Sigmoid colon (tissue), 7 donors: ENCODE results near the gene IFT74. TPM values are rescaled to one million over a fixed set of nuclear protein-coding genes. Genes with fewer than 3 reads are reported as not detected.
"Not testable (repeated sequence)": the region's sequence is repeated elsewhere in the genome, so short reads cannot be mapped to it uniquely, and the experiment has no call there.

Source experiments
- DNase-seq: peaks from one replicate; pipeline ENCODE4 v3.0.0-alpha.2; 2019
- H3K27ac ChIP-seq, 4 donors: fragments of 200-600 bp; sonication (generic); one replicate each; pipeline ENCODE4 v1.5.1; 2016 to 2019; ENCODE audit warnings: mild to moderate bottlenecking in 1 of 4
- H3K27me3 ChIP-seq, 3 donors: fragments of 200-600 bp; sonication (generic); one replicate each; pipeline ENCODE4 v1.5.1; 2019; ENCODE audit warnings: mild to moderate bottlenecking in 1 of 3
- H3K36me3 ChIP-seq, 4 donors: fragments of 200-600 bp; sonication (generic); one replicate each; pipeline ENCODE4 v1.5.1; 2016 to 2019
- H3K4me1 ChIP-seq, 4 donors: fragments of 200-600 bp; sonication (generic); one replicate each; pipeline ENCODE4 v1.5.1; 2017 to 2019
- H3K4me3 ChIP-seq, 4 donors: fragments of 200-600 bp; sonication (generic); one replicate each; pipeline ENCODE4 v1.5.1; 2017 to 2019; ENCODE audit warnings: mild to moderate bottlenecking in 2 of 4, moderate library complexity in 1 of 4
- H3K9me3 ChIP-seq, 4 donors: fragments of 200-600 bp in 3 of 4; sonication (generic) in 3 of 4; one replicate each; pipeline versions ENCODE4 v1.5.1 to v1.6.1; 2013 to 2019
- EP300 ChIP-seq, 4 donors: sonication (generic); formaldehyde crosslinking; IDR thresholded peaks; one replicate each; pipeline ENCODE4 v1.6.1; 2017; ENCODE audit warnings: antibody characterized with exemption in 4 of 4
- POLR2A ChIP-seq, 2 donors: fragments of 450-650 bp; IDR thresholded peaks; one replicate each; pipeline ENCODE4 v1.6.1; 2016; ENCODE audit warnings: antibody characterized with exemption in 2 of 2, mild to moderate bottlenecking in 2 of 2, moderate library complexity in 2 of 2
- POLR2AphosphoS5 ChIP-seq, 4 donors: sonication (generic); formaldehyde crosslinking; IDR thresholded peaks; one replicate each; pipeline ENCODE4 v1.6.1; 2017; ENCODE audit warnings: antibody characterized with exemption in 4 of 4
- WGBS, 2 donors: extraction: QIAGEN DNeasy Blood & Tissue Kit; methylation state at CpG; one replicate each; pipeline ENCODE4 v1.1.7; 2013; 5-methylcytosine and 5-hydroxymethylcytosine counted together
- intact Hi-C: fragments of 100-400 bp; cut with DNase I; formaldehyde crosslinking; loops from one replicate; pipeline ENCODE4 v1.15.1; 2023
- polyA plus RNA-seq, 3 donors: library from polyadenylated mRNA; stranded (reverse); fragments of 200-250 nt; gene quantifications; one replicate each; pipeline ENCODE4 v1.2.3, GENCODE V29; 2013
- total RNA-seq, 4 donors: library from RNA; depleted of rRNA; stranded (reverse); fragments of >200 nt; gene quantifications; one replicate each; pipeline ENCODE4 v1.1.0, GENCODE V29; 2016
- TF ChIP-seq, protein P1 (sequence below), 4 experiments: fragments of 450-650 bp in 3 of 4; fragments of 200-600 bp in 1 of 4; IDR thresholded peaks; one replicate each; pipeline ENCODE4 v1.5.1; 2016 to 2019; ENCODE audit warnings: antibody characterized with exemption in 4 of 4, mild to moderate bottlenecking in 3 of 4, moderate library complexity in 2 of 4
- donor health status: healthy with polysubstance abuse.
- donor health status: Bipolar disorder and iron deficiency.
- donor health status: healthy.

The IFT74 gene
- total and polyA plus RNA-seq, 7 donors: 9.6 to 22.5 (median 14.5) TPM

DNA sequence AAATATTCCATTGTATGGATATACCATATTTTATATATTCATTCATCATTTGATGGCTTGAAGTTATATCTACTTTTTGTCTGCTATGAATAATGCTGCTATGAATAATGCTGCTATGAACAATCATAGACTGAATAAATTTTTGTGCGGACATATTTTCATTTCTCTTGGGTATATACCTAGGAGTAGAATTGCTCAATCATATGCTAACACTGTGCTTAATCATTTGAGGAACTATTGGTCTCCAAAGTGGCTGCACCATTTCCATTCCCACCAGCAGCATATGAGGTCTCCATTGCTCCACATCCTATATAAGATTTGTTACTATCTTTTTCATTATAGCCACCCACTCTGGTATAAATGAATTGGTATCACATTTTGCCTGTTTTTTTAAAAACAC, 134.5 kb downstream of the IFT74 start:
- Histone ChIP-seq H3K27ac (no peak overlapping the region), H3K9me3 (no peaks in the 10 kb centered on the region), H3K4me1 (peaks cover 0 to 13% (median 11%) of the 10 kb centered on the region in 4 donors), H3K27me3 (no peaks in the 10 kb centered on the region), H3K36me3 (no peaks in the 10 kb centered on the region), H3K4me3 (no peak overlapping the region)
- WGBS, 2 donors: 93 to 96% methylated on average over 1 of the region's 1 CpG
- no peak for DNase-seq
- intact Hi-C loops: no loop called here
- TF ChIP-seq EP300 (IDR thresholded peaks at IDR 0.05) (no peak), POLR2AphosphoS5 (IDR thresholded peaks at IDR 0.05) (no peak), POLR2A (IDR thresholded peaks at IDR 0.05) (no peak)

DNA sequence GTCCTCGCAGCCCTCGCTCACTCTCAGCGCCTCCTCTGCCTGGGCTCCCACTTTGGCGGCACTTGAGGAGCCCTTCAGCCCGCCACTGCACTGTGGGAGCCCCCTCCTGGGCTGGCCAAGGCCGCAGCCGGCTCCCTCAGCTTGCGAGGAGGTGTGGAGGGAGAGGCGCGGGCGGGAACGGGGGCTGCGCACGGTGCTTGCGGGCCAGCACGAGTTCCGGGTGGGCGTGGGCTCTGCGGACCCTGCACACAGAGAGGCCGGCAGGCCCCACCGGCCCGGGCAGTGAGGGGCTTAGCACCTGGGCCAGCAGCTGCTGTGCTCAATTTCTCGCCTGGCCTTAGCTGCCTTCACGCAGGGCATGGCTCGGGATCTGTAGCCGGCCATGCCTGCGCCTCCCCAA, 136.3 kb downstream of the IFT74 start:
- WGBS, 2 donors: 95 to 97% methylated on average over 27 of the region's 27 CpGs
- H3K9me3 ChIP-seq, H3K4me3 ChIP-seq, DNase-seq, H3K27ac ChIP-seq, H3K27me3 ChIP-seq, H3K4me1 ChIP-seq, intact Hi-C loops, H3K36me3 ChIP-seq: not testable (repeated sequence)

DNA sequence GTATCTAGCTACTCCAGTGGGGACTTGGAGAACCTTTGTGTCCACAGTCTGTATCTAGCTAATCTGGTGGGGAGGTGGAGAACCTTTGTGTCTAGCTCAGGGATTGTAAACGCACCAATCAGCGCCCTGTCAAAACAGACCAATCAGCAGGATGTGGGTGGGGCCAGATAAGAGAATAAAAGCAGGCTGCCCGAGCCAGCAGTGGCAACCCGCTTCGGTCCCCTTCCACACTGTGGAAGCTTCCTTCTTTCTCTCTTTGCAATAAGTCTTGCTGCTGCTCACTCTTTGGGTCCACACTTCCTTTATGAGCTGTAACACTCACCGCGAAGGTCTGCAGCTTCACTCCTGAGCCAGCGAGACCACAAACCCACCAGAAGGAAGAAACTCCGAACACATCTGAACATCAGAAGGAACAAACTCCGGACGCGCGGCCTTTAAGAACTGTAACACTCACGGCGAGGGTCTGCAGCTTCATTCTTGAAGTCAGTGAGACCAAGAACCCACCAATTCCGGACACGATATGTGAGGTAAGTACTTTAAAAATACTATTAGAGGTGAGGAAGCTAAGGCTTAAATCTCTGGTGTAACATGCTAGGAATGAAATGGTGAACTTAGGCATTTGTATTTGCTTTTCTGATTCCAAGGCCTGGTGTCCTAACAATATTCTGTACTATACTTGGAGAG, 137.3 kb downstream of the IFT74 start:
- H3K27me3 ChIP-seq, DNase-seq, H3K27ac ChIP-seq, intact Hi-C loops, H3K4me1 ChIP-seq, H3K9me3 ChIP-seq, H3K4me3 ChIP-seq, H3K36me3 ChIP-seq: not testable (repeated sequence)
- 52 to 87% methylated on average over 17 of the region's 17 CpGs for WGBS, 2 donors

DNA sequence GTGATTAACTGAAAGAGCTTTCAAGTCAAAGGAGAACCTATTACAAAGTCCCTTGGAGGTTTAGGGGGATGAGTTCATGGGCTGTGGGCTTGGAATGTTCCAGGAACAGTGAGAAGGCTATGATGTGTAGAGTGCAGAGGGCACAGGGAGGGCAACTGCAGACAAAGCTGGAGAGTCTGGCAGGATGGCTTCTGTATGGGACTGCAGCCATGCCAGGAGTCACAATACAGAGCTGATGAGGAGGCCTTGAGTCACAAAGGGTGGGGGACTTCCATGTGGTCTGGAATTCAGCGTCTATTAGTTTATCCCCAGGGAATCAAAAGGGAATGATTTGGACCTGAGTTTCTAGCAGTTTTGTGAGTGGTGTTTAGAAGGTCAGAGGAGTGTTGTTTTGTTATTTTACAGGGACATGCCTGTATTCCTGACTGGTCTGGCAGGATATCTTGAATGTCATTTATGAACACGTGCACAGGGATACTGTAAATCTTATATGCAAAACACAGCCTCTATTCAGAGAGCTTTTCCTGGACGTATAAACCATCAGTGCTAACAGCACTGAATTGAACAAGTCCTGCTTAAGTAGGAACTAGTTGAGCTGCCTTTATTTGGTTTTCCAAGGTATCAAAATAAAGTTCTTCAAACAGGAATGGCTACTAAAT, 138.6 kb downstream of the IFT74 start:
- WGBS, 2 donors: 55 to 60% methylated on average over 3 of the region's 3 CpGs
- Histone ChIP-seq H3K27me3 (no peaks in the 10 kb centered on the region), H3K9me3 (no peaks in the 10 kb centered on the region), H3K36me3 (no peaks in the 10 kb centered on the region), H3K27ac (no peak overlapping the region), H3K4me1 (no peaks in the 10 kb centered on the region), H3K4me3 (no peak overlapping the region)
- intact Hi-C loops: no loop called here
- TF ChIP-seq POLR2AphosphoS5 (IDR thresholded peaks at IDR 0.05) (no peak), POLR2A (IDR thresholded peaks at IDR 0.05) (no peak), EP300 (IDR thresholded peaks at IDR 0.05) (no peak)
- TF ChIP-seq, protein P1, sequence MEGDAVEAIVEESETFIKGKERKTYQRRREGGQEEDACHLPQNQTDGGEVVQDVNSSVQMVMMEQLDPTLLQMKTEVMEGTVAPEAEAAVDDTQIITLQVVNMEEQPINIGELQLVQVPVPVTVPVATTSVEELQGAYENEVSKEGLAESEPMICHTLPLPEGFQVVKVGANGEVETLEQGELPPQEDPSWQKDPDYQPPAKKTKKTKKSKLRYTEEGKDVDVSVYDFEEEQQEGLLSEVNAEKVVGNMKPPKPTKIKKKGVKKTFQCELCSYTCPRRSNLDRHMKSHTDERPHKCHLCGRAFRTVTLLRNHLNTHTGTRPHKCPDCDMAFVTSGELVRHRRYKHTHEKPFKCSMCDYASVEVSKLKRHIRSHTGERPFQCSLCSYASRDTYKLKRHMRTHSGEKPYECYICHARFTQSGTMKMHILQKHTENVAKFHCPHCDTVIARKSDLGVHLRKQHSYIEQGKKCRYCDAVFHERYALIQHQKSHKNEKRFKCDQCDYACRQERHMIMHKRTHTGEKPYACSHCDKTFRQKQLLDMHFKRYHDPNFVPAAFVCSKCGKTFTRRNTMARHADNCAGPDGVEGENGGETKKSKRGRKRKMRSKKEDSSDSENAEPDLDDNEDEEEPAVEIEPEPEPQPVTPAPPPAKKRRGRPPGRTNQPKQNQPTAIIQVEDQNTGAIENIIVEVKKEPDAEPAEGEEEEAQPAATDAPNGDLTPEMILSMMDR (IDR thresholded peaks at IDR 0.05): no peak
- DNase-seq: no peak

DNA sequence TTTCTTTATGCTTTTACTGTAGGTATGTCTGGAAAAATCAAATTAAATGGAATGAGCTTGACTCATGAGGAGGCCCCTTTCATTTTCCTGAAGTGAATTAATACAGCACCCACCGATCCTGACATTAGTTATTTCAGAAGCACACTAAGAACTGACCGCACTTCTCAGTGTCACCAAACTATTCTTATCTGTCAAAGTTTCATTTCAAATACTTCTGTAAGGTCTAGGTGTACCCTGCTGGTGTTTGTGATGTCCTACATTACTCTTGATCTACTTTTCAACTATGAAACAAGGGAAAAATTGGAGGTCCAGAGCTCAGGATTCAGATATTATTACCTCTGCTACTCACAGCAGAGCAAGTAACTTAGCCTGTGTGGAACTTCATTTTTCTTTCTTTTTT, 151.0 kb downstream of the IFT74 start:
- no peaks in the 10 kb centered on the region for H3K4me1 ChIP-seq
- H3K36me3 ChIP-seq: no peaks in the 10 kb centered on the region
- TF ChIP-seq POLR2AphosphoS5 (IDR thresholded peaks at IDR 0.05): no peak
- no peak for TF ChIP-seq EP300 (IDR thresholded peaks at IDR 0.05)
- no peak for TF ChIP-seq POLR2A (IDR thresholded peaks at IDR 0.05)
- TF ChIP-seq, protein P1 (IDR thresholded peaks at IDR 0.05): no peak
- WGBS, 2 donors: 90 to 92% methylated on average over 2 of the region's 2 CpGs
- H3K9me3 ChIP-seq: no peaks in the 10 kb centered on the region
- no peak overlapping the region for H3K4me3 ChIP-seq
- intact Hi-C loops: no loop called here
- H3K27me3 ChIP-seq: no peaks in the 10 kb centered on the region
- DNase-seq: no peak
- H3K27ac ChIP-seq: no peak overlapping the region

DNA sequence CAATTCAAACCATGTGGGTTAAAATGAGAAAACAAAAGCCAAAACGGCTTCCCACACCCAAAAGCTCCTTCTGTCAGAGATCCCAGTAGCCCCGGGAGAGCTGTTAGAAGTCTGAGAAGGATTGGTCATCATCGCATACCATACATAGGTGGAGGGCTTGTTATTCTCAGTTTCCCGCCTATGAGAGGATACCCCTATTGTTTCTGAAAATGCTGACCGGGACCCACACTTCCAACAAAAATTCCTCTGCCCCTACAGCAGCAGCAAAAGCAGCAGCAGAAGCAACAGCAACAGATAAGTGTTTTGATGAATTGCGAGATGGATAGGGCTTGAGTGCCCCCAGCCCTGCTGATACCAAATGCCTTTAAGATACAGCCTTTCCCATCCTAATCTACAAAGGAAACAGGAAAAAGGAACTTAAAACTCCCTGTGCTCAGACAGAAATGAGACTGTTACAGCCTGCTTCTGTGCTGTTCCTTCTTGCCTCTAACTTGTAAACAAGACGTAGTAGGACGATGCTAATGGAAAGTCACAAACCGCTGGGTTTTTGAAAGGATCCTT, 152.8 kb downstream of the IFT74 start, which contains the start of gene TEK:
TEK (plus strand) TSS at position 245 of the 561 bp plus-strand sequence. CDS start 366 bp downstream, outside the sequence.
- 62 to 75% methylated on average over 9 of the region's 9 CpGs for WGBS, 2 donors
- TF ChIP-seq POLR2A (IDR thresholded peaks at IDR 0.05) (no peak), POLR2AphosphoS5 (IDR thresholded peaks at IDR 0.05) (peak in 1 of 4 donors; percentile 14), EP300 (IDR thresholded peaks at IDR 0.05) (no peak)
- TF ChIP-seq, protein P1 (IDR thresholded peaks at IDR 0.05): no peak
- intact Hi-C loops: no loop called here

More for the DNA sequence above, 152.8 kb downstream of the IFT74 start, which contains the start of gene TEK:
- peak within 1 kb of the TSS in 2 of 4 donors; percentile 28 to 39 for H3K27ac ChIP-seq
- H3K4me1 ChIP-seq: no peaks in the 10 kb centered on the region
- no peaks in the 10 kb centered on the region for H3K9me3 ChIP-seq
- DNase-seq: no peak
- H3K27me3 ChIP-seq: no peaks in the 10 kb centered on the region
- peak within 1 kb of the TSS in 3 of 4 donors; percentile 1 to 27 (median 19) for H3K4me3 ChIP-seq
- no peaks in the 10 kb centered on the region for H3K36me3 ChIP-seq
